Measurements from ENCODE around the gene DOCK2. TPM values are rescaled to one million over a fixed set of nuclear protein-coding genes. Genes with fewer than 3 reads are reported as not detected.

The DOCK2 gene
- total and polyA plus RNA-seq, 2 of the 8 experiments (the other 6 are each of a cell fraction or from before 2014, with no cell fraction given), result 3.9 to 5.7 TPM

- TF ChIP-seq, protein P1, sequence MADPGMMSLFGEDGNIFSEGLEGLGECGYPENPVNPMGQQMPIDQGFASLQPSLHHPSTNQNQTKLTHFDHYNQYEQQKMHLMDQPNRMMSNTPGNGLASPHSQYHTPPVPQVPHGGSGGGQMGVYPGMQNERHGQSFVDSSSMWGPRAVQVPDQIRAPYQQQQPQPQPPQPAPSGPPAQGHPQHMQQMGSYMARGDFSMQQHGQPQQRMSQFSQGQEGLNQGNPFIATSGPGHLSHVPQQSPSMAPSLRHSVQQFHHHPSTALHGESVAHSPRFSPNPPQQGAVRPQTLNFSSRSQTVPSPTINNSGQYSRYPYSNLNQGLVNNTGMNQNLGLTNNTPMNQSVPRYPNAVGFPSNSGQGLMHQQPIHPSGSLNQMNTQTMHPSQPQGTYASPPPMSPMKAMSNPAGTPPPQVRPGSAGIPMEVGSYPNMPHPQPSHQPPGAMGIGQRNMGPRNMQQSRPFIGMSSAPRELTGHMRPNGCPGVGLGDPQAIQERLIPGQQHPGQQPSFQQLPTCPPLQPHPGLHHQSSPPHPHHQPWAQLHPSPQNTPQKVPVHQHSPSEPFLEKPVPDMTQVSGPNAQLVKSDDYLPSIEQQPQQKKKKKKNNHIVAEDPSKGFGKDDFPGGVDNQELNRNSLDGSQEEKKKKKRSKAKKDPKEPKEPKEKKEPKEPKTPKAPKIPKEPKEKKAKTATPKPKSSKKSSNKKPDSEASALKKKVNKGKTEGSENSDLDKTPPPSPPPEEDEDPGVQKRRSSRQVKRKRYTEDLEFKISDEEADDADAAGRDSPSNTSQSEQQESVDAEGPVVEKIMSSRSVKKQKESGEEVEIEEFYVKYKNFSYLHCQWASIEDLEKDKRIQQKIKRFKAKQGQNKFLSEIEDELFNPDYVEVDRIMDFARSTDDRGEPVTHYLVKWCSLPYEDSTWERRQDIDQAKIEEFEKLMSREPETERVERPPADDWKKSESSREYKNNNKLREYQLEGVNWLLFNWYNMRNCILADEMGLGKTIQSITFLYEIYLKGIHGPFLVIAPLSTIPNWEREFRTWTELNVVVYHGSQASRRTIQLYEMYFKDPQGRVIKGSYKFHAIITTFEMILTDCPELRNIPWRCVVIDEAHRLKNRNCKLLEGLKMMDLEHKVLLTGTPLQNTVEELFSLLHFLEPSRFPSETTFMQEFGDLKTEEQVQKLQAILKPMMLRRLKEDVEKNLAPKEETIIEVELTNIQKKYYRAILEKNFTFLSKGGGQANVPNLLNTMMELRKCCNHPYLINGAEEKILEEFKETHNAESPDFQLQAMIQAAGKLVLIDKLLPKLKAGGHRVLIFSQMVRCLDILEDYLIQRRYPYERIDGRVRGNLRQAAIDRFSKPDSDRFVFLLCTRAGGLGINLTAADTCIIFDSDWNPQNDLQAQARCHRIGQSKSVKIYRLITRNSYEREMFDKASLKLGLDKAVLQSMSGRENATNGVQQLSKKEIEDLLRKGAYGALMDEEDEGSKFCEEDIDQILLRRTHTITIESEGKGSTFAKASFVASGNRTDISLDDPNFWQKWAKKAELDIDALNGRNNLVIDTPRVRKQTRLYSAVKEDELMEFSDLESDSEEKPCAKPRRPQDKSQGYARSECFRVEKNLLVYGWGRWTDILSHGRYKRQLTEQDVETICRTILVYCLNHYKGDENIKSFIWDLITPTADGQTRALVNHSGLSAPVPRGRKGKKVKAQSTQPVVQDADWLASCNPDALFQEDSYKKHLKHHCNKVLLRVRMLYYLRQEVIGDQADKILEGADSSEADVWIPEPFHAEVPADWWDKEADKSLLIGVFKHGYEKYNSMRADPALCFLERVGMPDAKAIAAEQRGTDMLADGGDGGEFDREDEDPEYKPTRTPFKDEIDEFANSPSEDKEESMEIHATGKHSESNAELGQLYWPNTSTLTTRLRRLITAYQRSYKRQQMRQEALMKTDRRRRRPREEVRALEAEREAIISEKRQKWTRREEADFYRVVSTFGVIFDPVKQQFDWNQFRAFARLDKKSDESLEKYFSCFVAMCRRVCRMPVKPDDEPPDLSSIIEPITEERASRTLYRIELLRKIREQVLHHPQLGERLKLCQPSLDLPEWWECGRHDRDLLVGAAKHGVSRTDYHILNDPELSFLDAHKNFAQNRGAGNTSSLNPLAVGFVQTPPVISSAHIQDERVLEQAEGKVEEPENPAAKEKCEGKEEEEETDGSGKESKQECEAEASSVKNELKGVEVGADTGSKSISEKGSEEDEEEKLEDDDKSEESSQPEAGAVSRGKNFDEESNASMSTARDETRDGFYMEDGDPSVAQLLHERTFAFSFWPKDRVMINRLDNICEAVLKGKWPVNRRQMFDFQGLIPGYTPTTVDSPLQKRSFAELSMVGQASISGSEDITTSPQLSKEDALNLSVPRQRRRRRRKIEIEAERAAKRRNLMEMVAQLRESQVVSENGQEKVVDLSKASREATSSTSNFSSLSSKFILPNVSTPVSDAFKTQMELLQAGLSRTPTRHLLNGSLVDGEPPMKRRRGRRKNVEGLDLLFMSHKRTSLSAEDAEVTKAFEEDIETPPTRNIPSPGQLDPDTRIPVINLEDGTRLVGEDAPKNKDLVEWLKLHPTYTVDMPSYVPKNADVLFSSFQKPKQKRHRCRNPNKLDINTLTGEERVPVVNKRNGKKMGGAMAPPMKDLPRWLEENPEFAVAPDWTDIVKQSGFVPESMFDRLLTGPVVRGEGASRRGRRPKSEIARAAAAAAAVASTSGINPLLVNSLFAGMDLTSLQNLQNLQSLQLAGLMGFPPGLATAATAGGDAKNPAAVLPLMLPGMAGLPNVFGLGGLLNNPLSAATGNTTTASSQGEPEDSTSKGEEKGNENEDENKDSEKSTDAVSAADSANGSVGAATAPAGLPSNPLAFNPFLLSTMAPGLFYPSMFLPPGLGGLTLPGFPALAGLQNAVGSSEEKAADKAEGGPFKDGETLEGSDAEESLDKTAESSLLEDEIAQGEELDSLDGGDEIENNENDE (IDR thresholded peaks at IDR 0.05; ENCODE audit: insufficient replicate concordance, low read length), result no peak
- TF ChIP-seq HDAC2 (IDR thresholded peaks at IDR 0.05; ENCODE audit: borderline replicate concordance in 1 of 2, low read depth in 2 of 2, low read length in 2 of 2), result no peak
- no peak for TF ChIP-seq BRCA1 (IDR thresholded peaks at IDR 0.05; ENCODE audit: low read depth, low read length)
- no peak for TF ChIP-seq EP300 (IDR thresholded peaks at IDR 0.05; ENCODE audit: borderline replicate concordance in 1 of 2, low read depth in 2 of 2, low read length in 2 of 2)
- no peak for TF ChIP-seq SIN3A (conservative IDR thresholded peaks at IDR 0.05 in 1 of 2, IDR thresholded peaks at IDR 0.05 in 1 of 2; ENCODE audit: low read depth in 1 of 2, low read length in 2 of 2)
- TF ChIP-seq SP1 (IDR thresholded peaks at IDR 0.05; ENCODE audit: low read depth, low read length), result no peak
- no peak for TF ChIP-seq SAP30 (IDR thresholded peaks at IDR 0.05; ENCODE audit: insufficient read depth, insufficient replicate concordance, low read length)
- no peak for TF ChIP-seq RNF2 (IDR thresholded peaks at IDR 0.05; ENCODE audit: borderline replicate concordance, low read depth, low read length, missing control alignments, poor library complexity, severe bottlenecking)
Observed at GRCh38 chr5:169723103-169723831, 86.2 kb downstream of the DOCK2 start (continued).
